IMR-90 (cell line): ENCODE results near the gene NRP2. TPM values are rescaled to one million over a fixed set of nuclear protein-coding genes. Genes with fewer than 3 reads are reported as not detected.

Experiments
- ATAC-seq: fragments of 200-7000 bp; cut with Tn5 transposase; 2 replicates; pipeline ENCODE4 v1.9.1; 2020; ENCODE audit warnings: low read depth, mild to moderate bottlenecking, moderate library complexity
- BruUV-seq: library from RNA; stranded (reverse); fragments of 400-500 nt; replicated peaks from 2 replicates; lab custom pipeline; 2021; lab: Mats Ljungman, UMichigan
- CTCF ChIA-PET: fragments of 300-600 bp; formaldehyde crosslinking; extraction: SDS; loops from one replicate; lab custom pipeline; 2021; ENCODE audit warnings: antibody characterized with exemption; lab: Yijun Ruan, JAX
- POLR2A ChIA-PET: fragments of 300-600 bp; sonication (Branson Sonifier 250); formaldehyde crosslinking; loops from one replicate; lab custom pipeline; 2022; ENCODE audit warnings: antibody characterized with exemption; ENCODE audit not compliant: unreplicated experiment; lab: Charles Lee
- DNase-seq: peaks from one replicate; pipeline ENCODE4 v3.0.0; 2013
- H2AFZ ChIP-seq: replicated peaks from 2 replicates; pipeline ENCODE3; 2013; ENCODE audit warnings: low read length, mild to moderate bottlenecking; ENCODE audit not compliant: poor library complexity
- H2AK5ac ChIP-seq: 2 replicates; pipeline ENCODE4 v1.6.1; 2013; ENCODE audit warnings: low read depth, low read length, inconsistent platforms
- H2AK9ac ChIP-seq: replicated peaks from 2 replicates; pipeline ENCODE3; 2013; ENCODE audit warnings: mild to moderate bottlenecking, low read depth, low read length, moderate library complexity; ENCODE audit not compliant: poor library complexity
- H2BK120ac ChIP-seq: 2 replicates; pipeline ENCODE4 v1.6.1; 2013; ENCODE audit warnings: low read depth, low read length, inconsistent platforms
- H2BK15ac ChIP-seq: 3 replicates; pipeline ENCODE4 v1.6.1; 2013; ENCODE audit warnings: low read depth, low read length, inconsistent platforms
- H2BK20ac ChIP-seq: 2 replicates; pipeline ENCODE4 v1.6.1; 2013; ENCODE audit warnings: low read depth, mild to moderate bottlenecking, inconsistent platforms, low read length, moderate library complexity
- H2BK5ac ChIP-seq: 2 replicates; pipeline ENCODE4 v1.6.1; 2013; ENCODE audit warnings: mild to moderate bottlenecking, low read depth, low read length, inconsistent platforms; ENCODE audit not compliant: poor library complexity, severe bottlenecking
- H3K14ac ChIP-seq: replicated peaks from 2 replicates; pipeline ENCODE4 v1.6.1; 2013; ENCODE audit warnings: low read depth, low read length, inconsistent platforms
- H3K18ac ChIP-seq: 2 replicates; pipeline ENCODE4 v1.6.1; 2013; ENCODE audit warnings: low read depth, low read length, control low read depth
- H3K23ac ChIP-seq: 2 replicates; pipeline ENCODE4 v1.6.1; 2013; ENCODE audit warnings: low read depth, low read length, inconsistent platforms
- H3K27ac ChIP-seq: 2 replicates; pipeline ENCODE4 v1.5.1; 2013; ENCODE audit warnings: mild to moderate bottlenecking, control low read depth, low read length; ENCODE audit not compliant: insufficient read depth
- H3K27me3 ChIP-seq: 2 replicates; pipeline ENCODE4 v1.6.1; 2013; ENCODE audit warnings: low read length; ENCODE audit not compliant: control insufficient read depth, insufficient read depth
- H3K36me3 ChIP-seq: 2 replicates; pipeline ENCODE4 v1.6.1; 2013; ENCODE audit warnings: low read length, mixed read lengths; ENCODE audit not compliant: control insufficient read depth, insufficient read depth
- H3K4ac ChIP-seq: 2 replicates; pipeline ENCODE4 v1.6.1; 2013; ENCODE audit warnings: low read depth, low read length, inconsistent platforms
- H3K4me1 ChIP-seq: 2 replicates; pipeline ENCODE4 v1.6.1; 2013; ENCODE audit warnings: low read length, mixed read lengths; ENCODE audit not compliant: control insufficient read depth, insufficient read depth
- H3K4me2 ChIP-seq: 2 replicates; pipeline ENCODE4 v1.6.1; 2013; ENCODE audit warnings: low read depth, mild to moderate bottlenecking, control low read depth, low read length, moderate library complexity
- H3K4me3 ChIP-seq: 2 replicates; pipeline ENCODE4 v1.5.1; 2013; ENCODE audit warnings: low read depth, mild to moderate bottlenecking, control low read depth, low read length, moderate library complexity; ENCODE audit not compliant: insufficient read depth
- H3K56ac ChIP-seq: 2 replicates; pipeline ENCODE4 v1.6.1; 2013; ENCODE audit warnings: low read length, inconsistent platforms; ENCODE audit not compliant: insufficient read depth; ENCODE audit errors: extremely low read depth
- H3K79me1 ChIP-seq, 2 experiments: 2 replicates each; pipeline ENCODE4 v1.6.1; 2013; ENCODE audit warnings: low read length in 2 of 2, inconsistent platforms in 1 of 2, low read depth in 1 of 2
- H3K9ac ChIP-seq: 2 replicates; pipeline ENCODE4 v1.6.1; 2013; ENCODE audit warnings: low read depth, low read length, control low read depth
- H3K9me1 ChIP-seq: 2 replicates; pipeline ENCODE4 v1.6.1; 2013; ENCODE audit warnings: low read length, inconsistent platforms; ENCODE audit not compliant: insufficient read depth
- H3K9me3 ChIP-seq: 2 replicates; pipeline ENCODE4 v1.6.1; 2013; ENCODE audit warnings: low read length; ENCODE audit not compliant: control insufficient read depth, insufficient read depth
- H4K20me1 ChIP-seq: 2 replicates; pipeline ENCODE4 v1.6.1; 2013; ENCODE audit warnings: low read length, inconsistent platforms; ENCODE audit not compliant: insufficient read depth
- H4K5ac ChIP-seq: 2 replicates; pipeline ENCODE4 v1.6.1; 2013; ENCODE audit warnings: mild to moderate bottlenecking, low read depth, low read length, control low read depth
- H4K8ac ChIP-seq, 2 experiments: 2 replicates each; pipeline ENCODE4 v1.6.1; 2013; ENCODE audit warnings: low read depth in 2 of 2, low read length in 2 of 2, control low read depth in 1 of 2, inconsistent platforms in 1 of 2
- H4K91ac ChIP-seq: 2 replicates; pipeline ENCODE4 v1.6.1; 2013; ENCODE audit warnings: low read depth, low read length, inconsistent platforms; ENCODE audit not compliant: insufficient read depth
- BHLHE40 ChIP-seq: fragments of 150-350 bp; IDR thresholded peaks from 2 replicates; pipeline ENCODE4 v1.6.1; 2016; ENCODE audit warnings: mild to moderate bottlenecking, low read depth, low read length
- CEBPB ChIP-seq: IDR thresholded peaks from 2 replicates; pipeline ENCODE4 v1.6.1; 2012; ENCODE audit warnings: low read depth, low read length, improper control_type of control experiment
- CHD1 ChIP-seq: IDR thresholded peaks from 2 replicates; pipeline ENCODE4 v1.6.1; 2012; ENCODE audit warnings: low read depth, low read length, improper control_type of control experiment
- CTCF ChIP-seq: conservative IDR thresholded peaks from 2 replicates; pipeline ENCODE4 v1.5.1; 2012; ENCODE audit warnings: mild to moderate bottlenecking, low read depth, low read length, improper control_type of control experiment
- FOS ChIP-seq: fragments of 150-350 bp; IDR thresholded peaks from 2 replicates; pipeline ENCODE4 v1.6.1; 2016; ENCODE audit warnings: low read depth, low read length
- MAFK ChIP-seq: IDR thresholded peaks from 2 replicates; pipeline ENCODE4 v1.6.1; 2012; ENCODE audit warnings: low read depth, low read length, improper control_type of control experiment
- MAZ ChIP-seq: IDR thresholded peaks from 2 replicates; pipeline ENCODE4 v1.6.1; 2012; ENCODE audit warnings: low read depth, mild to moderate bottlenecking, low read length, improper control_type of control experiment, moderate library complexity, borderline replicate concordance
- MXI1 ChIP-seq: IDR thresholded peaks from 2 replicates; pipeline ENCODE4 v1.6.1; 2012; ENCODE audit warnings: low read depth, mild to moderate bottlenecking, low read length, moderate library complexity, borderline replicate concordance
- NFE2L2 ChIP-seq: fragments of 150-350 bp; IDR thresholded peaks from 2 replicates; pipeline ENCODE4 v1.6.1; 2016; ENCODE audit warnings: low read depth, mild to moderate bottlenecking, low read length
- POLR2A ChIP-seq: IDR thresholded peaks from 2 replicates; pipeline ENCODE4 v1.6.1; 2012; ENCODE audit warnings: mild to moderate bottlenecking, low read depth, low read length
- RCOR1 ChIP-seq: IDR thresholded peaks from 2 replicates; pipeline ENCODE4 v1.6.1; 2012; ENCODE audit warnings: mild to moderate bottlenecking, low read length, improper control_type of control experiment; ENCODE audit not compliant: insufficient replicate concordance
- RFX5 ChIP-seq: IDR thresholded peaks from 2 replicates; pipeline ENCODE4 v1.8.0; 2012; ENCODE audit warnings: low read depth, mild to moderate bottlenecking, low read length, moderate library complexity
- SMC3 ChIP-seq: fragments of 150-350 bp; IDR thresholded peaks from 2 replicates; pipeline ENCODE4 v1.6.1; 2016; ENCODE audit warnings: low read depth, mild to moderate bottlenecking, antibody characterized with exemption, low read length, moderate library complexity
- WGBS, 2 experiments: methylation state at CpG; one replicate each; pipeline versions ENCODE4 v1.1.5 to v1.1.7; 2013; ENCODE audit warnings: missing lambda C conversion rate in 2 of 2; ENCODE audit not compliant: insufficient read length in 1 of 2; ENCODE audit errors: extremely low coverage in 2 of 2; 5-methylcytosine and 5-hydroxymethylcytosine counted together
- dilution Hi-C: fragments of 300-500 bp; cut with HindIII; formaldehyde crosslinking; loops from one replicate; pipeline ENCODE4 v1.14.3; 2018; ENCODE audit warnings: low sequenced_read_pairs; ENCODE audit not compliant: unreplicated experiment
- in situ Hi-C: fragments of 300-500 bp; cut with MboI; formaldehyde crosslinking; loops from 3 replicates; pipeline ENCODE4 v1.14.3; 2019; ENCODE audit warnings: low sequenced_read_pairs, inconsistent platforms, mixed read lengths
- intact Hi-C: fragments of 100-400 bp; cut with micrococcal nuclease; formaldehyde crosslinking; loops from 2 replicates; pipeline ENCODE4 v1.10.0; 2022
- polyA plus RNA-seq, 3 experiments: library from polyadenylated mRNA; depleted of rRNA; stranded (reverse); fragments of >200 nt; gene quantifications; 2 replicates each; pipeline ENCODE4 v1.2.3, GENCODE V29; 2012; ENCODE audit warnings: low replicate concordance in 1 of 3
- total RNA-seq: library from RNA; depleted of rRNA; stranded (reverse); fragments of >200 nt; gene quantifications from 2 replicates; pipeline ENCODE4 v1.2.3, GENCODE V29; 2012
- TF ChIP-seq, protein P1 (sequence below): fragments of 150-350 bp; IDR thresholded peaks from 2 replicates; pipeline ENCODE4 v1.6.1; 2016; ENCODE audit warnings: low read depth, mild to moderate bottlenecking, low read length, moderate library complexity, borderline replicate concordance

The NRP2 gene
- total and polyA plus RNA-seq, 2 of the 4 experiments (the other 2 are of a cell fraction): 46.4 to 51.3 TPM

- CTCF ChIA-PET: interaction anchor here (0.6 to 1.0 kb wide), 3 partner anchors 33 to 259 kb away, joined by 3 read pairs; no protein-coding TSS in a partner anchor
- peak overlapping the region; percentile 64 for H3K14ac ChIP-seq
- in situ Hi-C loops: loop anchor here (5.0 to 25.0 kb wide), 5 partner anchors 44 to 1151 kb away; partner anchors contain the start of gene PARD3B
- H2AK9ac ChIP-seq: peak overlapping the region; percentile 47
- no peaks in the 10 kb centered on the region; the same call in 1 of the 2 replicates for H4K20me1 ChIP-seq
- no peak overlapping the region for H2BK15ac ChIP-seq
- H3K27me3 ChIP-seq: no peaks in the 10 kb centered on the region
- H3K9me3 ChIP-seq: no peaks in the 10 kb centered on the region
- intact Hi-C loops: loop anchor here (10.0 kb wide), 1 partner anchor 664 kb away; no protein-coding TSS in a partner anchor
- H3K56ac ChIP-seq: no peak overlapping the region
- peak; percentile 51 for DNase-seq
- no peak overlapping the region for H2BK5ac ChIP-seq
- H3K79me1 ChIP-seq: peaks cover 25 to 64% of the 10 kb centered on the region in 2 experiments
- H2BK20ac ChIP-seq: no peak overlapping the region
- H3K18ac ChIP-seq: peak overlapping the region; percentile 51
- peak overlapping the region; percentile 29 for H3K23ac ChIP-seq
- no peak overlapping the region for H3K9ac ChIP-seq
- peak overlapping the region; percentile 68; the same call in 1 of the 2 replicates for H3K4ac ChIP-seq
- peak overlapping the region; percentile 60; the same call in 1 of the 2 replicates for H4K91ac ChIP-seq
- no peak overlapping the region for H2AFZ ChIP-seq
- no peak for ATAC-seq
- H2AK5ac ChIP-seq: 0 out of 2 replicates have a peak overlapping the region, but pooled peaks have one; percentile 41
- H4K8ac ChIP-seq: peak overlapping the region in 1 of 2 experiments; percentile 32; a peak in 2 of 4 replicates
- peak overlapping the region; percentile 19; the same call in 1 of the 2 replicates for H3K4me2 ChIP-seq
- 0 out of 2 replicates have a peak, but pooled peaks cover 6% of the 10 kb centered on the region for H3K9me1 ChIP-seq
- BruUV-seq: no TSS peak
- H3K4me1 ChIP-seq: peaks cover 22% of the 10 kb centered on the region
- H3K36me3 ChIP-seq: peaks cover 7% of the 10 kb centered on the region; the same call in 1 of the 2 replicates
- no peak overlapping the region for H2BK120ac ChIP-seq
- WGBS, 2 experiments: no CpG with 5 or more reads among the region's 4 CpGs
- H4K5ac ChIP-seq: peak overlapping the region; percentile 59; the same call in 1 of the 2 replicates
- H3K4me3 ChIP-seq: no peak overlapping the region
- POLR2A ChIA-PET: no interaction called here
- dilution Hi-C loops: no loop called here
- H3K27ac ChIP-seq: peak overlapping the region; percentile 21; the same call in 1 of the 2 replicates
- no peak for TF ChIP-seq CHD1
- no peak for TF ChIP-seq MXI1
- TF ChIP-seq FOS: no peak
- no peak for TF ChIP-seq SMC3
- TF ChIP-seq CTCF: no peak
- no peak for TF ChIP-seq POLR2A
- TF ChIP-seq RCOR1: no peak
- TF ChIP-seq, protein P1, sequence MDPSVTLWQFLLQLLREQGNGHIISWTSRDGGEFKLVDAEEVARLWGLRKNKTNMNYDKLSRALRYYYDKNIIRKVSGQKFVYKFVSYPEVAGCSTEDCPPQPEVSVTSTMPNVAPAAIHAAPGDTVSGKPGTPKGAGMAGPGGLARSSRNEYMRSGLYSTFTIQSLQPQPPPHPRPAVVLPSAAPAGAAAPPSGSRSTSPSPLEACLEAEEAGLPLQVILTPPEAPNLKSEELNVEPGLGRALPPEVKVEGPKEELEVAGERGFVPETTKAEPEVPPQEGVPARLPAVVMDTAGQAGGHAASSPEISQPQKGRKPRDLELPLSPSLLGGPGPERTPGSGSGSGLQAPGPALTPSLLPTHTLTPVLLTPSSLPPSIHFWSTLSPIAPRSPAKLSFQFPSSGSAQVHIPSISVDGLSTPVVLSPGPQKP: no peak
- no peak for TF ChIP-seq NFE2L2
- no peak for TF ChIP-seq MAZ
- no peak for TF ChIP-seq BHLHE40
- TF ChIP-seq RFX5: no peak
- no peak for TF ChIP-seq MAFK
- no peak for TF ChIP-seq CEBPB
Measured at GRCh38 chr2:205688417-205689200, 6.3 kb downstream of the NRP2 start.
